HG03575 (cell line): ENCODE measurements around the gene AGA.

Experiments used
- ATAC-seq: cut with Tn5 transposase; IDR thresholded peaks from one replicate; pipeline ENCODE4 v1.9.1; 2021; ENCODE audit not compliant: unreplicated experiment, insufficient number of reproducible peaks, low FRiP score; ENCODE audit errors: extremely low read depth

The AGA gene

GRCh38 chr4:177441803-177442622 is at the start of gene AGA:
AGA (minus strand) TSS chr4:177442437; CDS start chr4:177442375, 62 bp downstream.
- peak; percentile 56 for ATAC-seq

- no peak for ATAC-seq
These were observed 49.8 kb upstream of the AGA start for GRCh38 chr4:177492022-177492421.

GRCh38 chr4:177490769-177491168 is 48.5 kb upstream of the AGA start:
- no peak for ATAC-seq

GRCh38 chr4:177489471-177490246 is 47.4 kb upstream of the AGA start:
- ATAC-seq, result no peak

- ATAC-seq, result no peak
These were observed 45.7 kb upstream of the AGA start for GRCh38 chr4:177487977-177488376.

GRCh38 chr4:177485528-177485927 is 43.3 kb upstream of the AGA start:
- no peak for ATAC-seq

GRCh38 chr4:177484613-177485021 is 42.4 kb upstream of the AGA start:
- no peak for ATAC-seq

- no peak for ATAC-seq
These were observed 41.5 kb upstream of the AGA start for GRCh38 chr4:177483760-177484159.

- no peak for ATAC-seq
These were observed 41.0 kb upstream of the AGA start for GRCh38 chr4:177483271-177483670.

GRCh38 chr4:177482367-177482766 is 40.1 kb upstream of the AGA start:
- no peak for ATAC-seq

GRCh38 chr4:177480795-177481194 is 38.6 kb upstream of the AGA start:
- ATAC-seq, result no peak

- ATAC-seq, result no peak
These were observed 36.8 kb upstream of the AGA start for GRCh38 chr4:177479063-177479462.

GRCh38 chr4:177478496-177478895 is 36.3 kb upstream of the AGA start:
- ATAC-seq, result no peak

- ATAC-seq, result no peak
These were observed 31.8 kb upstream of the AGA start for GRCh38 chr4:177473991-177474390.

GRCh38 chr4:177464026-177464425 is 21.8 kb upstream of the AGA start:
- no peak for ATAC-seq

- ATAC-seq, result no peak
These were observed 19.4 kb upstream of the AGA start for GRCh38 chr4:177461606-177462005.

- no peak for ATAC-seq
These were observed 18.2 kb upstream of the AGA start for GRCh38 chr4:177460460-177460859.

GRCh38 chr4:177455561-177455970 is 13.3 kb upstream of the AGA start:
- no peak for ATAC-seq

- ATAC-seq, result no peak
These were observed 10.9 kb upstream of the AGA start for GRCh38 chr4:177453116-177453515.

GRCh38 chr4:177451108-177451500 is 8.9 kb upstream of the AGA start:
- no peak for ATAC-seq
